ENCODE results near the gene CMTR1. TPM values are rescaled to one million over a fixed set of nuclear protein-coding genes. Genes with fewer than 3 reads are reported as not detected.

CMTR1 gene
- polyA plus RNA-seq, 1 donor from 2014 or later, result 64.1 TPM

DNA sequence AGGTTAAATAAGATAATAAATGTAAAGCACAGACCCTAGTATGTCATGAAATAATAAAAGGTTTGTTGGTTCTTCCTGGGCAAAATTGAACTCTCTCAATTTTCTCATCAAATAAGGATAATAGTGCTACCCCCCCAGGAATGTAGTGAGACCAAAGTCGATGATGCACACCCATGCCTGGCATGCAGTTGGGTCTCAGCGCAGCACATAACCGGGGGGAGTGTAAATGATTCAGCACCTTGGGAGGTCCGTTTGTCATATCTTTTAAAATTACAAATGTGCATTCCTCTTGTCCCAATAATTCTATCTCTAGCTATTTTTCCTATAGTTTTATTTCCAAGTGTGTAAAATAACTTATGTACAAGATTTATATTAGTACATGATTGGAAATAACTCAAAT is 98.0 kb downstream of the CMTR1 start:
- H3K27ac ChIP-seq (ENCODE audit: low read length), result no peak overlapping the region
- no peak for TF ChIP-seq POLR2AphosphoS5 (IDR thresholded peaks at IDR 0.05)
- H3K27me3 ChIP-seq (ENCODE audit: insufficient read depth, low read depth, low read length), result peaks cover 7% of the 10 kb centered on the region
- no peaks in the 10 kb centered on the region for H3K9me3 ChIP-seq (ENCODE audit: low read length)
- H3K4me2 ChIP-seq (ENCODE audit: low read length), result no peak overlapping the region
- no peaks in the 10 kb centered on the region for H3K79me2 ChIP-seq (replicated peaks; ENCODE audit: insufficient read depth, low read length)
- H3K4me3 ChIP-seq (ENCODE audit: low read length), result no peak overlapping the region
- H3K9ac ChIP-seq (ENCODE audit: low read length), result no peak overlapping the region
- H3K9me2 ChIP-seq (ENCODE audit: insufficient read depth, low read length), result no peaks in the 10 kb centered on the region
- H4K20me1 ChIP-seq (ENCODE audit: insufficient read depth), result no peaks in the 10 kb centered on the region
- H3F3A ChIP-seq (ENCODE audit: insufficient read depth, low read length, poor library complexity, severe bottlenecking), result peaks cover 4% of the 10 kb centered on the region
- no peak overlapping the region for H2AFZ ChIP-seq (ENCODE audit: low read depth, low read length)
- no peaks in the 10 kb centered on the region for H3K36me3 ChIP-seq (ENCODE audit: insufficient read depth, low read length)

Other genes starting within 250 kb of the CMTR1 start
- gene TBC1D22B, start 175.4 kb upstream of the CMTR1 start, polyA plus RNA-seq, result 9.9 and 10.6 TPM in 2 replicates
- 0.32 TPM in 1 of 2 replicates, not detected in the other for gene TMEM217, start 175.1 kb upstream of the CMTR1 start, polyA plus RNA-seq
- 54.0 and 60.9 TPM in 2 replicates for gene RNF8, start 79.2 kb upstream of the CMTR1 start, polyA plus RNA-seq
- 207 and 220 TPM in 2 replicates for gene CCDC167, start 66.7 kb downstream of the CMTR1 start, polyA plus RNA-seq

All from neural cell (in vitro differentiated cells).